ENCODE data around the gene RNF34. TPM values are rescaled to one million over a fixed set of nuclear protein-coding genes. Genes with fewer than 3 reads are reported as not detected.

The RNF34 gene
- total RNA-seq, result 45.1 TPM

DNA sequence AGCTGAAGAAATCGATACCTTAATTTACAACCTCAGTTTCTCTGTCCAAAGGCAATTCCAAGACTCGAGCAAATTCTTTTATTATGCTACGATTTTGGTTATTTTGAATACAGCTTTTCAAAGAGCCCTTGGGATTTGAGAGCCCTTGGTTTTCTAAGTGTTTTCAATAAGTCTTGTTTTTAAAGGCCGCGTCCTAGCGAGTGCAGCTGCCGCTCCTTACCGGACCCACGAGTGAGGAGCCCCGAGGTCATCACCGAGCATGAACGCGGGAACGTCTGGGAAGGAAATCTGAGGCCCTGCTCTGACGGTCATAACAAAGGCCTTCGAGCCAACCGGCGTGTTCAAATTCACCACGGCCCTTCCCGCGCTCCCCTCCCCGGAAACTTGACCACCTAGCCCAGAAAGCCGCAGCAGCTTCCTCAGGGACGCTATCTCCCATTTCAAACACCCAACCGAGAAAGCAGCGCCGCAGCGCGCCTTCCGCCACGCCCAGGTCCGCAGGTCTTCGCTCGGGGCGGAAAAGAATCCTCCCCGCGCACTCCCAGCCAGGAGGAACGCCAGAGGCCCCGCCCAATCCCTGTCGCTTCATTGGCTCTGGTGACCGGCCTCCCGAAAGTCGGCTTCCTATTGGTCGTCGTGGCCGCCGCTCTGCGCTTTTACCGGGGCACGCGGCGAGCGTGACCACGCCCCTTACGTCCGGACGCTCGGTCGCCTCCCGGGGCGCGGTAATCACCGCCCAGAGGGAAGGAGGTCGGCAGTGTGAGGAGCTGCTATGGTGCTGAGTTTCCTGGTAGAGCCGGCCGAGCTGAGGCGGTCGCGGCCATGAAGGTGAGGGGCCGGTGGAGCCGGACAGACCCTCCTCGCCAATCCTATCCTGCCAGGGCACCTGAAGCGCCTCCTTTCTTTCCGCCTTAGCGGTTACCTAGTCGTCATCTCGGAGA is at the start of gene RNF34:
TSS of gene RNF34 (plus strand) at position 728 of the 941 bp plus-strand sequence. CDS start at position 823, 95 bp downstream.
- H3K4me1 ChIP-seq, result peaks cover 0 to 20% of the 10 kb centered on the region in 2 donors
- H3K9me3 ChIP-seq, result no peaks in the 10 kb centered on the region
- intact Hi-C loops (cut with DNase I), result loop anchor here (1.0 to 2.0 kb wide), 3 partner anchors 47 to 103 kb away; partner anchors contain the start of genes ANAPC5 and CAMKK2
- TF ChIP-seq, protein P1, sequence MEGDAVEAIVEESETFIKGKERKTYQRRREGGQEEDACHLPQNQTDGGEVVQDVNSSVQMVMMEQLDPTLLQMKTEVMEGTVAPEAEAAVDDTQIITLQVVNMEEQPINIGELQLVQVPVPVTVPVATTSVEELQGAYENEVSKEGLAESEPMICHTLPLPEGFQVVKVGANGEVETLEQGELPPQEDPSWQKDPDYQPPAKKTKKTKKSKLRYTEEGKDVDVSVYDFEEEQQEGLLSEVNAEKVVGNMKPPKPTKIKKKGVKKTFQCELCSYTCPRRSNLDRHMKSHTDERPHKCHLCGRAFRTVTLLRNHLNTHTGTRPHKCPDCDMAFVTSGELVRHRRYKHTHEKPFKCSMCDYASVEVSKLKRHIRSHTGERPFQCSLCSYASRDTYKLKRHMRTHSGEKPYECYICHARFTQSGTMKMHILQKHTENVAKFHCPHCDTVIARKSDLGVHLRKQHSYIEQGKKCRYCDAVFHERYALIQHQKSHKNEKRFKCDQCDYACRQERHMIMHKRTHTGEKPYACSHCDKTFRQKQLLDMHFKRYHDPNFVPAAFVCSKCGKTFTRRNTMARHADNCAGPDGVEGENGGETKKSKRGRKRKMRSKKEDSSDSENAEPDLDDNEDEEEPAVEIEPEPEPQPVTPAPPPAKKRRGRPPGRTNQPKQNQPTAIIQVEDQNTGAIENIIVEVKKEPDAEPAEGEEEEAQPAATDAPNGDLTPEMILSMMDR (IDR thresholded peaks at IDR 0.05), result no peak
- DNase-seq (ENCODE audit: low spot score in 2 of 2), result peak; percentile 93 to 99
- H3K36me3 ChIP-seq, result peaks cover 3 to 7% of the 10 kb centered on the region in 2 donors
- H3K4me3 ChIP-seq, result peak within 1 kb of the TSS; percentile 95 to 99
- H3K27ac ChIP-seq, result peak within 1 kb of the TSS; percentile 90 to 97
- H3K27me3 ChIP-seq, result no peaks in the 10 kb centered on the region

DNA sequence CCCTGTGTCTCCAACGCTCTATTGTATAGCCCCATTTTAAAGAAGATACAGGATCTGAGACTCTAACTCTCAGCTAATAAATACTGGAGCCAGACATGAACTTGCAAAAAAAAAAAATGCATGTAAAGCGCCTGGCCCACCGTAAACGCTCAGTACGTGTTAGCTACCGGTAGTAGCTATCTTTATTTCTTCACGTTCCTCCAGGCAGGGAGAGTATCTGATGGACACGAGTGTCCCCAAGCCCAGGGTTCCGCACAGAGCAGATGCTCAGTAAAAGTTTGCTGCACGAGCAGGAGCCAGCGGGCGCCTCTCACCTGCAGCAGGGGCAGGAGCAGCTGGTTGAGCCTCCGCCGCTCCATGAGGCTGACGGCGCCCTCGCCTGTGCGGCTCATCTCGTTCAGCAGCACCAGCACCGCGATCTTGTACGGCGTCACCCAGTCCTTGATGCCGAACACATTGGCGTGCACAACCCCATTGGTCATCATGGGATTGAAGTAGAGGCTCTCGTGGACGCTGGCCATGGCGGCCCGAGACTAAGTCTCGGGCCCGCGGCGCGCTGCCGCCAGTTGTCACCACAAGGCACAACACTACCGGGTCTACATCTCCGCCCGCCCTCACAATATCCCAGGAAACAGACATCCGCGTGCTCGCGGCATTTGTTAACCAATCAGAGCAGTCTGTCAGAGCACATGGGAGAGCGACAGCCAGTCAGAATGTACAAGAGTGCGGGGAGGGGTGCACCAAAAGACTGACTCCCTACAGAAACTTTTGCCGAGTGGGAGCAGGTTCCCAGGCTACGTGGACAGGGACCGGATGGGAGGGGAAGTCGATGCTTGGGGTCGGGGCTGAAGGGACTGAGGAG is 47.9 kb upstream of the RNF34 start, which contains the start of gene ANAPC5:
TSS of gene ANAPC5 (minus strand) at position 592 of the 862 bp plus-strand sequence. CDS start at position 521, 71 bp downstream.
- peak within 1 kb of the TSS; percentile 93 to 97 for H3K4me3 ChIP-seq
- TF ChIP-seq, protein P1 (IDR thresholded peaks at IDR 0.05), result peak in 1 of 3 experiments; percentile 12
- H3K4me1 ChIP-seq, result peaks cover 6 to 14% of the 10 kb centered on the region in 2 donors
- H3K9me3 ChIP-seq, result no peaks in the 10 kb centered on the region
- peak; percentile 94 to 99 for DNase-seq (ENCODE audit: low spot score in 2 of 2)
- H3K27ac ChIP-seq, result peak within 1 kb of the TSS; percentile 81 to 84
- intact Hi-C loops (cut with DNase I), result loop anchor here (1.0 to 2.0 kb wide), 2 partner anchors 48 to 115 kb away; partner anchors contain the start of gene RNF34
- H3K27me3 ChIP-seq, result no peaks in the 10 kb centered on the region
- peaks cover 0 to 3% of the 10 kb centered on the region in 2 donors for H3K36me3 ChIP-seq

DNA sequence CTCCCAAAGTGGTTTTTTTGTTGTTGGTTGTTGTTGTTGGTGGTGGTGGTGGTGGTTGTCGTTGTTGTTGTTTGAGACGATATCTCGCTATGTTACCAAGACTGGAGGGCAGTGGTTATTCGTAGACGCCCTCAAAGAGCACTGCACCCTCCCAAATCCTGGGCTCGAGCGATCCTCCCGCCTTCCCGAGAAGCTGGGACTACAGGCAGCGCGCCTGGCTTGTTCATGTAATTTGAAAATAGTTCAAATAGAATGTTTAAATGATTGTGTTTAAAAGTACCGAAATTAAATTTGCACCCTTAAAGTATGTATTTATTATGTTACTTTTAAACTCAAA is 47.3 kb upstream of the RNF34 start:
- Histone ChIP-seq H3K4me1 (peaks cover 6 to 14% of the 10 kb centered on the region in 2 donors), H3K36me3 (no peaks in the 10 kb centered on the region), H3K9me3 (no peaks in the 10 kb centered on the region), H3K4me3 (peak overlapping the region; percentile 93 to 97), H3K27me3 (no peaks in the 10 kb centered on the region), H3K27ac (peak overlapping the region; percentile 79 to 81)
- TF ChIP-seq, protein P1 (IDR thresholded peaks at IDR 0.05), result no peak
- no peak for DNase-seq (ENCODE audit: low spot score in 2 of 2)
- intact Hi-C loops (cut with DNase I), result loop anchor here (1.0 to 2.0 kb wide), 2 partner anchors 48 to 114 kb away; partner anchors contain the start of gene RNF34

DNA sequence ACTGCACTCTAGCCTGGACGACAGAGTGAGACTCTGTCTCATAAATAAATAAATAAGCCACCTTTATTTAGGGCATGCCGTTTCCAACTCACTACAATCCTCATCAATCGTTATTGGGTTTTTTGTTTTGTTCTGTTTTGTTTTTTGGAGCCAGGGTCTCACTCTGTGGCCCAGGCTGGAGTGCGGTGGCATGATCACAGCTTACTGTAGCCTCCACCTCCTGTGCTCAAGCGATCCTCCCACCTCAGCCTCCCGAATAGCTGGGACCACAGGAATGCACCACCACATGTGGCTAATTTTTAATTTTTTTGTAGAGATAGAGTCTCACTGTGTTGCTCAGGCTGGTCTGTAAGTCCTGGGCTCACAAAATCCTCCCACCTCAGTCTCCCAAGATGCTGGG is 44.1 kb upstream of the RNF34 start:
- Histone ChIP-seq H3K4me1 (peaks cover 6 to 11% of the 10 kb centered on the region in 2 donors), H3K27ac (no peak overlapping the region), H3K9me3 (no peaks in the 10 kb centered on the region), H3K4me3 (no peak overlapping the region), H3K36me3 (no peaks in the 10 kb centered on the region), H3K27me3 (no peaks in the 10 kb centered on the region)
- TF ChIP-seq, protein P1 (IDR thresholded peaks at IDR 0.05), result no peak
- DNase-seq (ENCODE audit: low spot score in 2 of 2), result no peak
- intact Hi-C loops (cut with DNase I), result no loop called here

GRCh38 chr12:121356657-121357056 is 43.3 kb upstream of the RNF34 start:
- H3K4me1 ChIP-seq, result peaks cover 0 to 3% of the 10 kb centered on the region in 2 donors
- H3K27ac ChIP-seq, result no peak overlapping the region
- no peaks in the 10 kb centered on the region for H3K36me3 ChIP-seq
- intact Hi-C loops (cut with DNase I), result no loop called here
- no peaks in the 10 kb centered on the region for H3K27me3 ChIP-seq
- TF ChIP-seq, protein P1 (IDR thresholded peaks at IDR 0.05), result no peak
- H3K9me3 ChIP-seq, result no peaks in the 10 kb centered on the region
- H3K4me3 ChIP-seq, result no peak overlapping the region
- no peak for DNase-seq (ENCODE audit: low spot score in 2 of 2)

Measured in ascending aorta (tissue), 2 donors.